ENCODE results near the gene ZNF169.
"Not testable (repeated sequence)": the region's sequence is repeated elsewhere in the genome, so short reads cannot be mapped to it uniquely, and the experiment has no call there.

GRCh38 chr9:94316236-94316635 is 57.1 kb downstream of the ZNF169 start:
- not testable (repeated sequence) for TF ChIP-seq CTCF, EP300, POLR2A, POLR2AphosphoS5 (IDR thresholded peaks at IDR 0.05)

Data from gastroesophageal sphincter (tissue), 3 donors.